HEK293 (cell line): ENCODE data around the gene HPDL.

Experiments
- GLIS2 ChIP-seq: fragments of 450-650 bp; formaldehyde crosslinking; IDR thresholded peaks from 2 replicates; pipeline ENCODE4 v1.5.1; 2016; ENCODE audit warnings: missing biosample characterization, missing genetic modification characterization
- KLF7 ChIP-seq: fragments of 450-650 bp; formaldehyde crosslinking; IDR thresholded peaks from 2 replicates; pipeline ENCODE4 v1.5.1; 2016; ENCODE audit warnings: missing biosample characterization, missing genetic modification characterization, borderline replicate concordance
- MZF1 ChIP-seq: fragments of 450-650 bp; formaldehyde crosslinking; IDR thresholded peaks from 2 replicates; pipeline ENCODE4 v1.5.1; 2017; ENCODE audit warnings: missing biosample characterization, missing genetic modification characterization, borderline replicate concordance
- PATZ1 ChIP-seq: fragments of 450-650 bp; formaldehyde crosslinking; IDR thresholded peaks from 2 replicates; pipeline ENCODE4 v1.5.1; 2016; ENCODE audit warnings: missing biosample characterization, missing genetic modification characterization
- PBX3 ChIP-seq: sonication (generic); formaldehyde crosslinking; IDR thresholded peaks from 2 replicates; pipeline ENCODE4 v1.8.1; 2022; ENCODE audit warnings: mild to moderate bottlenecking, moderate library complexity, missing genetic modification reagents
- PRDM4 ChIP-seq: fragments of 450-650 bp; formaldehyde crosslinking; IDR thresholded peaks from 2 replicates; pipeline ENCODE4 v1.5.1; 2017; ENCODE audit warnings: missing biosample characterization, missing genetic modification characterization
- SCRT2 ChIP-seq: fragments of 450-650 bp; formaldehyde crosslinking; IDR thresholded peaks from 2 replicates; pipeline ENCODE4 v1.5.1; 2016; ENCODE audit warnings: missing biosample characterization, missing genetic modification characterization
- SETDB1 ChIP-seq: IDR thresholded peaks from one replicate; pipeline ENCODE4 v1.6.1; 2017; ENCODE audit warnings: mild to moderate bottlenecking, low read length, moderate library complexity, mixed read lengths; ENCODE audit not compliant: insufficient read length
- ZBTB17 ChIP-seq: fragments of 450-650 bp; formaldehyde crosslinking; IDR thresholded peaks from 2 replicates; pipeline ENCODE4 v1.5.1; 2016; ENCODE audit warnings: missing biosample characterization, missing genetic modification characterization
- ZBTB26 ChIP-seq: fragments of 450-650 bp; formaldehyde crosslinking; optimal IDR thresholded peaks from 2 replicates; pipeline ENCODE3; 2016; ENCODE audit warnings: missing biosample characterization, mild to moderate bottlenecking, missing genetic modification characterization
- ZFP37 ChIP-seq: fragments of 450-650 bp; formaldehyde crosslinking; IDR thresholded peaks from 2 replicates; pipeline ENCODE4 v1.5.1; 2016; ENCODE audit warnings: missing biosample characterization, missing genetic modification characterization
- ZNF133 ChIP-seq: fragments of 450-650 bp; formaldehyde crosslinking; IDR thresholded peaks from 2 replicates; pipeline ENCODE4 v1.5.1; 2016; ENCODE audit warnings: missing biosample characterization, missing genetic modification characterization
- ZNF23 ChIP-seq: fragments of 450-650 bp; formaldehyde crosslinking; IDR thresholded peaks from 2 replicates; pipeline ENCODE4 v1.5.1; 2016; ENCODE audit warnings: missing biosample characterization, missing genetic modification characterization, borderline replicate concordance
- ZNF292 ChIP-seq: fragments of 450-650 bp; formaldehyde crosslinking; IDR thresholded peaks from 2 replicates; pipeline ENCODE4 v1.5.1; 2016; ENCODE audit warnings: low read depth, missing biosample characterization, missing genetic modification characterization, borderline replicate concordance
- ZNF362 ChIP-seq: fragments of 450-650 bp; formaldehyde crosslinking; IDR thresholded peaks from 2 replicates; pipeline ENCODE4 v1.5.1; 2016; ENCODE audit warnings: missing biosample characterization, missing genetic modification characterization
- ZNF473 ChIP-seq: fragments of 450-650 bp; formaldehyde crosslinking; IDR thresholded peaks from 2 replicates; pipeline ENCODE4 v1.5.1; 2017; ENCODE audit warnings: missing biosample characterization, missing genetic modification characterization
- ZNF530 ChIP-seq: fragments of 450-650 bp; formaldehyde crosslinking; IDR thresholded peaks from 2 replicates; pipeline ENCODE4 v1.5.1; 2016; ENCODE audit warnings: low read depth, missing biosample characterization, missing genetic modification characterization
- ZNF571 ChIP-seq: fragments of 450-650 bp; formaldehyde crosslinking; IDR thresholded peaks from 2 replicates; pipeline ENCODE4 v1.5.0; 2017; ENCODE audit warnings: missing biosample characterization, missing genetic modification characterization
- ZNF580 ChIP-seq: fragments of 450-650 bp; formaldehyde crosslinking; IDR thresholded peaks from 2 replicates; pipeline ENCODE4 v1.5.1; 2016; ENCODE audit warnings: missing biosample characterization, missing genetic modification characterization
- ZNF585B ChIP-seq: fragments of 450-650 bp; formaldehyde crosslinking; IDR thresholded peaks from 2 replicates; pipeline ENCODE4 v1.5.1; 2016; ENCODE audit warnings: missing biosample characterization, missing genetic modification characterization
- ZNF610 ChIP-seq: fragments of 450-650 bp; formaldehyde crosslinking; IDR thresholded peaks from 2 replicates; pipeline ENCODE4 v1.5.1; 2016; ENCODE audit warnings: missing biosample characterization, missing genetic modification characterization, borderline replicate concordance
- ZNF624 ChIP-seq: fragments of 450-650 bp; formaldehyde crosslinking; IDR thresholded peaks from 2 replicates; pipeline ENCODE4 v1.5.1; 2017; ENCODE audit warnings: missing biosample characterization, missing genetic modification characterization
- ZNF692 ChIP-seq: fragments of 450-650 bp; formaldehyde crosslinking; IDR thresholded peaks from 2 replicates; pipeline ENCODE4 v1.5.1; 2016; ENCODE audit warnings: missing biosample characterization, missing genetic modification characterization
- ZSCAN16 ChIP-seq: fragments of 450-650 bp; formaldehyde crosslinking; IDR thresholded peaks from 2 replicates; pipeline ENCODE4 v1.5.1; 2016; ENCODE audit warnings: missing biosample characterization, missing genetic modification characterization
- ZSCAN18 ChIP-seq: fragments of 450-650 bp; formaldehyde crosslinking; IDR thresholded peaks from 2 replicates; pipeline ENCODE4 v1.5.1; 2016; ENCODE audit warnings: missing biosample characterization, missing genetic modification characterization
- ZSCAN5A ChIP-seq: fragments of 450-650 bp; formaldehyde crosslinking; IDR thresholded peaks from 2 replicates; pipeline ENCODE4 v1.5.1; 2016; ENCODE audit warnings: missing biosample characterization, missing genetic modification characterization

HPDL gene

GRCh38 chr1:45339789-45340558 is 13.3 kb downstream of the HPDL start, which contains the start of the genes MUTYH and TOE1 (continued):
- TF ChIP-seq ZNF530 (no peak), MZF1 (tag by site-specific recombination) (peak; percentile 12; the same call in 1 of the 2 replicates), PBX3 (peak; percentile 53; the same call in 1 of the 2 replicates), ZNF362 (tag by site-specific recombination) (no peak), PATZ1 (tag by site-specific recombination) (peak; percentile 66), GLIS2 (peak; percentile 98), ZNF133 (tag by site-specific recombination) (no peak), ZNF23 (tag by site-specific recombination) (no peak), ZNF610 (peak; percentile 42), PRDM4 (tag by site-specific recombination) (no peak), ZBTB17 (tag by site-specific recombination) (peak; percentile 98), ZBTB26 (tag by site-specific recombination) (peak; percentile 99), ZFP37 (tag by site-specific recombination) (peak; percentile 78; the same call in 1 of the 2 replicates), KLF7 (tag by site-specific recombination) (peak; percentile 13; the same call in 1 of the 2 replicates), ZNF692 (tag by site-specific recombination) (peak; percentile 65), SETDB1 (no peak), ZSCAN18 (tag by site-specific recombination) (no peak), ZNF473 (no peak), ZNF580 (tag by site-specific recombination) (peak; percentile 87), ZNF585B (tag by site-specific recombination) (no peak), ZNF571 (tag by site-specific recombination) (no peak), SCRT2 (tag by site-specific recombination) (peak; percentile 36; the same call in 1 of the 2 replicates), ZSCAN16 (tag by site-specific recombination) (no peak; the same call in 1 of the 2 replicates), ZNF292 (tag by site-specific recombination) (no peak), ZNF624 (no peak), ZSCAN5A (tag by site-specific recombination) (no peak; the same call in 1 of the 2 replicates)
